Activated CD8-positive, alpha-beta memory T cell treated with anti-CD3 and anti-CD28 coated beads, Interleukin-2, amount 10 ng/mL, durations not matched to agents 7 days and 5 days (primary cell): Measurements from ENCODE around the gene ALDH5A1. TPM values are rescaled to one million over a fixed set of nuclear protein-coding genes. Genes with fewer than 3 reads are reported as not detected.

Source experiments
- ATAC-seq: fragments of 150-1000 bp; cut with Tn5 transposase; one replicate; pipeline ENCODE4 v1.10.0; 2021; ENCODE audit warnings: moderate library complexity
- CTCF ChIA-PET: fragments of 350-600 bp; sonication (Branson Sonifier 250); formaldehyde crosslinking; loops from one replicate; lab custom pipeline; 2021; ENCODE audit warnings: antibody characterized with exemption; lab: Charles Lee
- DNase-seq: peaks from one replicate; pipeline ENCODE4 v3.0.0-alpha.2; 2020
- H3K27ac Mint-ChIP-seq: one replicate; pipeline ENCODE4 v1.8.0; 2021; ENCODE audit warnings: mild to moderate bottlenecking, mixed read lengths
- H3K27me3 Mint-ChIP-seq: one replicate; pipeline ENCODE4 v1.8.0; 2021; ENCODE audit warnings: mixed read lengths
- H3K36me3 Mint-ChIP-seq: one replicate; pipeline ENCODE4 v1.8.0; 2021; ENCODE audit warnings: mild to moderate bottlenecking, mixed read lengths
- H3K4me1 Mint-ChIP-seq: one replicate; pipeline ENCODE4 v1.8.0; 2021; ENCODE audit warnings: mixed read lengths
- H3K4me3 Mint-ChIP-seq: one replicate; pipeline ENCODE4 v1.8.0; 2021; ENCODE audit warnings: mild to moderate bottlenecking, moderate library complexity, mixed read lengths
- H3K9me3 Mint-ChIP-seq: one replicate; pipeline ENCODE4 v1.8.0; 2022; ENCODE audit warnings: low read depth, mixed read lengths
- total RNA-seq, 2 experiments: library from RNA; stranded (reverse); gene quantifications; one replicate each; pipeline ENCODE4 v1.2.3, GENCODE V29; 2021

Gene ALDH5A1
- total RNA-seq, 2 experiments from 2014 or later: 3.7 to 6.5 TPM

GRCh38 chr6:24566020-24566767 is 71.4 kb downstream of the ALDH5A1 start:
- Mint-ChIP-seq H3K4me3 (no peak overlapping the region), H3K36me3 (no peaks in the 10 kb centered on the region), H3K27ac (no peak overlapping the region), H3K27me3 (peaks cover 5% of the 10 kb centered on the region), H3K4me1 (no peaks in the 10 kb centered on the region), H3K9me3 (no peaks in the 10 kb centered on the region)
- DNase-seq (no peak), ATAC-seq (no peak)
- CTCF ChIA-PET: interaction anchor here (1.0 kb wide), 1 partner anchor 18 kb away, joined by 3 read pairs; no protein-coding TSS in a partner anchor

GRCh38 chr6:24568683-24569082 is 73.9 kb downstream of the ALDH5A1 start:
- Mint-ChIP-seq H3K36me3 (no peaks in the 10 kb centered on the region), H3K27me3 (peaks cover 7% of the 10 kb centered on the region)
- CTCF ChIA-PET: interaction anchor here (0.9 to 2.4 kb wide), 3 partner anchors 12 to 198 kb away, joined by 3 to 9 read pairs (median 3); no protein-coding TSS in a partner anchor

GRCh38 chr6:24569811-24570210 is 75.0 kb downstream of the ALDH5A1 start:
- Mint-ChIP-seq H3K27me3 (peaks cover 7% of the 10 kb centered on the region), H3K9me3 (no peaks in the 10 kb centered on the region), H3K4me3 (no peak overlapping the region), H3K36me3 (no peaks in the 10 kb centered on the region), H3K4me1 (no peaks in the 10 kb centered on the region), H3K27ac (no peak overlapping the region)
- no peak for ATAC-seq
- no peak for DNase-seq
- CTCF ChIA-PET: interaction anchor here (1.4 to 2.4 kb wide), 2 partner anchors 11 to 14 kb away, joined by 3 to 9 read pairs; no protein-coding TSS in a partner anchor

More at GRCh38 chr6:24568683-24569082, 73.9 kb downstream of the ALDH5A1 start:
- H3K9me3 Mint-ChIP-seq: no peaks in the 10 kb centered on the region
- H3K27ac Mint-ChIP-seq: no peak overlapping the region
- H3K4me1 Mint-ChIP-seq: no peaks in the 10 kb centered on the region
- ATAC-seq: no peak
- DNase-seq: no peak
- H3K4me3 Mint-ChIP-seq: no peak overlapping the region

- Mint-ChIP-seq H3K27ac (no peak overlapping the region), H3K4me3 (no peak overlapping the region), H3K36me3 (no peaks in the 10 kb centered on the region), H3K9me3 (no peaks in the 10 kb centered on the region), H3K4me1 (no peaks in the 10 kb centered on the region), H3K27me3 (peaks cover 11% of the 10 kb centered on the region)
- CTCF ChIA-PET: interaction anchor here (0.9 to 1.2 kb wide), 2 partner anchors 11 to 24 kb away, joined by 3 to 4 read pairs; no protein-coding TSS in a partner anchor
- DNase-seq (no peak), ATAC-seq (no peak)
These were observed 76.6 kb downstream of the ALDH5A1 start for GRCh38 chr6:24571361-24571760.

GRCh38 chr6:24574809-24575208 is 80.0 kb downstream of the ALDH5A1 start:
- CTCF ChIA-PET: interaction anchor here (1.4 kb wide), 1 partner anchor 9 kb away, joined by 3 read pairs; no protein-coding TSS in a partner anchor

GRCh38 chr6:24576447-24576846 is 81.7 kb downstream of the ALDH5A1 start:
- Mint-ChIP-seq H3K27me3 (peaks cover 9% of the 10 kb centered on the region), H3K4me1 (no peaks in the 10 kb centered on the region), H3K27ac (no peak overlapping the region), H3K4me3 (no peak overlapping the region), H3K36me3 (no peaks in the 10 kb centered on the region), H3K9me3 (no peaks in the 10 kb centered on the region)
- no peak for ATAC-seq
- DNase-seq: no peak
- CTCF ChIA-PET: interaction anchor here (1.0 to 1.3 kb wide), 4 partner anchors 9 to 118 kb away, joined by 3 to 7 read pairs (median 3); no protein-coding TSS in a partner anchor

More at GRCh38 chr6:24574809-24575208, 80.0 kb downstream of the ALDH5A1 start:
- no peaks in the 10 kb centered on the region for H3K9me3 Mint-ChIP-seq
- H3K36me3 Mint-ChIP-seq: no peaks in the 10 kb centered on the region
- DNase-seq: no peak
- H3K4me1 Mint-ChIP-seq: no peaks in the 10 kb centered on the region
- H3K4me3 Mint-ChIP-seq: no peak overlapping the region
- ATAC-seq: no peak
- peaks cover 12% of the 10 kb centered on the region for H3K27me3 Mint-ChIP-seq
- H3K27ac Mint-ChIP-seq: no peak overlapping the region

- H3K27me3 Mint-ChIP-seq: peaks cover 16% of the 10 kb centered on the region
- H3K27ac Mint-ChIP-seq: no peak overlapping the region
- no peaks in the 10 kb centered on the region for H3K36me3 Mint-ChIP-seq
- DNase-seq (peak; percentile 84), ATAC-seq (peak; percentile 89)
- H3K9me3 Mint-ChIP-seq: no peaks in the 10 kb centered on the region
- CTCF ChIA-PET: interaction anchor here (0.7 to 5.4 kb wide), 50 partner anchors 9 to 455 kb away, joined by 3 to 46 read pairs (median 4); partner anchors contain the start of genes ACOT13, ALDH5A1 and TDP2
- H3K4me3 Mint-ChIP-seq: no peak overlapping the region
- peaks cover 6% of the 10 kb centered on the region for H3K4me1 Mint-ChIP-seq
These were observed 86.4 kb downstream of the ALDH5A1 start for GRCh38 chr6:24581084-24581669.

GRCh38 chr6:24583463-24584381 is 89.0 kb downstream of the ALDH5A1 start:
- Mint-ChIP-seq H3K4me1 (peaks cover 6% of the 10 kb centered on the region), H3K9me3 (no peaks in the 10 kb centered on the region), H3K27me3 (peaks cover 26% of the 10 kb centered on the region), H3K4me3 (no peak overlapping the region), H3K27ac (no peak overlapping the region), H3K36me3 (no peaks in the 10 kb centered on the region)
- peak; percentile 79 for ATAC-seq
- CTCF ChIA-PET: interaction anchor here (0.8 to 5.4 kb wide), 19 partner anchors 8 to 190 kb away, joined by 3 to 46 read pairs (median 3); partner anchors contain the start of genes ACOT13, ALDH5A1 and TDP2
- DNase-seq: peak; percentile 84

- Mint-ChIP-seq H3K4me1 (peaks cover 6% of the 10 kb centered on the region), H3K27me3 (peaks cover 26% of the 10 kb centered on the region), H3K27ac (no peak overlapping the region), H3K9me3 (no peaks in the 10 kb centered on the region), H3K4me3 (no peak overlapping the region), H3K36me3 (no peaks in the 10 kb centered on the region)
- CTCF ChIA-PET: interaction anchor here (0.7 to 5.4 kb wide), 19 partner anchors 8 to 190 kb away, joined by 3 to 46 read pairs (median 4); partner anchors contain the start of genes ACOT13, ALDH5A1 and TDP2
- ATAC-seq (no peak), DNase-seq (no peak)
These were observed 89.6 kb downstream of the ALDH5A1 start for GRCh38 chr6:24584382-24584720.

Other genes starting within 250 kb of the ALDH5A1 start
- not detected for gene DCDC2, start 136.9 kb upstream of the ALDH5A1 start, total RNA-seq
- gene MRS2, start 92.0 kb upstream of the ALDH5A1 start, total RNA-seq: 10 to 100 TPM; 18.4 to 22.1 TPM
- gene GPLD1, start 5.4 kb upstream of the ALDH5A1 start, total RNA-seq: under 1 TPM; 0.42 to 0.58 TPM
- gene KIAA0319, start 151.2 kb downstream of the ALDH5A1 start, total RNA-seq: under 1 TPM in 1 of 2 experiments, not detected in 1; 0.06 TPM
- 10 to 100 TPM; 40.5 to 45.7 TPM for gene TDP2, start 171.9 kb downstream of the ALDH5A1 start, total RNA-seq
- 10 to 100 TPM; 21.8 to 25.6 TPM for gene ACOT13, start 172.1 kb downstream of the ALDH5A1 start, total RNA-seq
- gene C6orf62, start 224.2 kb downstream of the ALDH5A1 start, total RNA-seq: 100 to 1,000 TPM; 141 to 148 TPM